GM19328 (cell line): ENCODE data around the gene TXN2.

ENCODE experiments used
- ATAC-seq: cut with Tn5 transposase; IDR thresholded peaks from one replicate; pipeline ENCODE4 v1.9.1; 2021; ENCODE audit warnings: mild to moderate bottlenecking, moderate library complexity; ENCODE audit not compliant: unreplicated experiment

TXN2 gene

GRCh38 chr22:36486619-36487384, 5.4 kb upstream of the TXN2 start:
- ATAC-seq, result no peak

GRCh38 chr22:36480941-36481392, 473 bp downstream of the TXN2 start:
- ATAC-seq, result no peak

- ATAC-seq, result no peak
These were observed 2.5 kb downstream of the TXN2 start for GRCh38 chr22:36478966-36479365.

- ATAC-seq, result no peak
These were observed 6.1 kb downstream of the TXN2 start for GRCh38 chr22:36475341-36475740.

GRCh38 chr22:36472689-36473088, 8.8 kb downstream of the TXN2 start:
- ATAC-seq, result no peak

- no peak for ATAC-seq
These were observed 10.1 kb downstream of the TXN2 start for GRCh38 chr22:36471341-36471821.

GRCh38 chr22:36470994-36471331, 10.5 kb downstream of the TXN2 start:
- no peak for ATAC-seq

GRCh38 chr22:36470162-36470993, 11.1 kb downstream of the TXN2 start:
- no peak for ATAC-seq

GRCh38 chr22:36469094-36469710, 12.2 kb downstream of the TXN2 start:
- ATAC-seq, result no peak

GRCh38 chr22:36467946-36468345, 13.5 kb downstream of the TXN2 start:
- ATAC-seq, result no peak

GRCh38 chr22:36467042-36467810, 14.2 kb downstream of the TXN2 start:
- ATAC-seq, result no peak

GRCh38 chr22:36466258-36466657, 15.2 kb downstream of the TXN2 start:
- no peak for ATAC-seq

- no peak for ATAC-seq
These were observed 16.0 kb downstream of the TXN2 start for GRCh38 chr22:36465232-36466021.

- no peak for ATAC-seq
These were observed 16.7 kb downstream of the TXN2 start for GRCh38 chr22:36464715-36465231.

GRCh38 chr22:36463783-36464184, 17.7 kb downstream of the TXN2 start:
- no peak for ATAC-seq

GRCh38 chr22:36461665-36462649, 19.5 kb downstream of the TXN2 start:
- no peak for ATAC-seq

- ATAC-seq, result no peak
These were observed 21.2 kb downstream of the TXN2 start for GRCh38 chr22:36460202-36460601.

- ATAC-seq, result no peak
These were observed 23.6 kb downstream of the TXN2 start for GRCh38 chr22:36457688-36458450.
